ENCODE measurements around the gene IL1RN. TPM values are rescaled to one million over a fixed set of nuclear protein-coding genes. Genes with fewer than 3 reads are reported as not detected.

Gene IL1RN
- polyA plus RNA-seq, 1 of the 3 experiments (the other 2 are of a cell fraction): not detected

- Histone ChIP-seq H3K79me2 (ENCODE audit: insufficient read depth) (no peaks in the 10 kb centered on the region), H3K4me2 (no peak overlapping the region), H3K27ac (ENCODE audit: low read depth in 2 of 2, low read length in 1 of 2) (no peak overlapping the region), H4K20me1 (ENCODE audit: insufficient read depth) (no peaks in the 10 kb centered on the region), H3F3A (replicated peaks; ENCODE audit: insufficient read depth) (no peaks in the 10 kb centered on the region), H2AFZ (ENCODE audit: low read depth) (no peak overlapping the region), H3K4me3 (ENCODE audit: low read depth in 2 of 2, low read length in 1 of 2) (no peak overlapping the region), H3K27me3 (ENCODE audit: insufficient read depth) (peaks cover 9% of the 10 kb centered on the region), H3K36me3 (replicated peaks in 1 of 2; ENCODE audit: control insufficient read depth in 1 of 2, insufficient read depth in 2 of 2, low read length in 1 of 2) (no peaks in the 10 kb centered on the region), H3K9me2 (no peaks in the 10 kb centered on the region), H3K4me1 (ENCODE audit: control insufficient read depth in 1 of 2, insufficient read depth in 2 of 2, low read depth in 1 of 2, low read length in 1 of 2) (no peaks in the 10 kb centered on the region), H3K9ac (no peak overlapping the region), H3K9me3 (no peaks in the 10 kb centered on the region)
- ChIA-PET POLR2A (no interaction called here), CTCF (interaction anchor here (7.4 kb wide), 1 partner anchor 14 kb away, joined by 51 read pairs; no protein-coding TSS in a partner anchor)
- TF ChIP-seq USF2 (IDR thresholded peaks at IDR 0.05; ENCODE audit: borderline replicate concordance, low read depth, low read length): no peak
- no peak for TF ChIP-seq GATA2 (CRISPR knock-in tag; IDR thresholded peaks at IDR 0.05)
- TF ChIP-seq EP300 (IDR thresholded peaks at IDR 0.05; ENCODE audit: borderline replicate concordance in 1 of 2, low read depth in 1 of 2, low read length in 1 of 2): no peak
- no peak for TF ChIP-seq NFIC (IDR thresholded peaks at IDR 0.05; ENCODE audit: borderline replicate concordance)
- TF ChIP-seq SMC3 (IDR thresholded peaks at IDR 0.05; ENCODE audit: low read depth, low read length): no peak
- no peak for TF ChIP-seq MEF2A (IDR thresholded peaks at IDR 0.05; ENCODE audit: borderline replicate concordance, low read depth)
- 27% methylated on average over 3 of the region's 3 CpGs for WGBS (ENCODE audit: low lambda C conversion rate)
- no peak for DNase-seq
These were observed 3.7 kb upstream of the IL1RN start for GRCh38 chr2:113123726-113124125.

- POLR2A ChIA-PET: no interaction called here
- H3K4me2 ChIP-seq: peak overlapping the region; percentile 45; the same call in 1 of the 2 replicates
- H2AFZ ChIP-seq (ENCODE audit: low read depth): peak overlapping the region; percentile 72; the same call in 1 of the 2 replicates
- H3K36me3 ChIP-seq (replicated peaks in 1 of 2; ENCODE audit: control insufficient read depth in 1 of 2, insufficient read depth in 2 of 2, low read length in 1 of 2): no peaks in the 10 kb centered on the region
- WGBS (ENCODE audit: low lambda C conversion rate): 9% methylated on average over 12 of the region's 12 CpGs
- H3K4me3 ChIP-seq (ENCODE audit: low read depth in 2 of 2, low read length in 1 of 2): no peak overlapping the region; a peak in 1 of 4 replicates
- H3K9ac ChIP-seq: no peak overlapping the region
- TF ChIP-seq GATA2 (CRISPR knock-in tag; IDR thresholded peaks at IDR 0.05) (no peak), RFX5 (IDR thresholded peaks at IDR 0.05; ENCODE audit: low read length) (no peak), MXI1 (IDR thresholded peaks at IDR 0.05; ENCODE audit: low read depth, low read length) (no peak), TCF12 (IDR thresholded peaks at IDR 0.05) (no peak), RCOR1 (IDR thresholded peaks at IDR 0.05; ENCODE audit: low read length) (no peak), POLR2AphosphoS5 (IDR thresholded peaks at IDR 0.05; ENCODE audit: low read depth, low read length) (no peak), MEF2A (IDR thresholded peaks at IDR 0.05; ENCODE audit: borderline replicate concordance, low read depth) (no peak), YY1 (IDR thresholded peaks at IDR 0.05; ENCODE audit: low read depth) (no peak), FOSL2 (IDR thresholded peaks at IDR 0.05; ENCODE audit: borderline replicate concordance, low read depth) (no peak), ELF1 (IDR thresholded peaks at IDR 0.05) (no peak), RXRA (IDR thresholded peaks at IDR 0.05; ENCODE audit: borderline replicate concordance, low read depth) (no peak), USF2 (IDR thresholded peaks at IDR 0.05; ENCODE audit: borderline replicate concordance, low read depth, low read length) (no peak), CHD2 (IDR thresholded peaks at IDR 0.05; ENCODE audit: low read length, partially characterized antibody) (no peak), TEAD4 (IDR thresholded peaks at IDR 0.05; ENCODE audit: borderline replicate concordance, insufficient read depth) (no peak), GABPA (IDR thresholded peaks at IDR 0.05; ENCODE audit: low read depth) (no peak), EP300 (IDR thresholded peaks at IDR 0.05; ENCODE audit: borderline replicate concordance in 1 of 2, low read depth in 1 of 2, low read length in 1 of 2) (no peak)
- TF ChIP-seq, protein P1, sequence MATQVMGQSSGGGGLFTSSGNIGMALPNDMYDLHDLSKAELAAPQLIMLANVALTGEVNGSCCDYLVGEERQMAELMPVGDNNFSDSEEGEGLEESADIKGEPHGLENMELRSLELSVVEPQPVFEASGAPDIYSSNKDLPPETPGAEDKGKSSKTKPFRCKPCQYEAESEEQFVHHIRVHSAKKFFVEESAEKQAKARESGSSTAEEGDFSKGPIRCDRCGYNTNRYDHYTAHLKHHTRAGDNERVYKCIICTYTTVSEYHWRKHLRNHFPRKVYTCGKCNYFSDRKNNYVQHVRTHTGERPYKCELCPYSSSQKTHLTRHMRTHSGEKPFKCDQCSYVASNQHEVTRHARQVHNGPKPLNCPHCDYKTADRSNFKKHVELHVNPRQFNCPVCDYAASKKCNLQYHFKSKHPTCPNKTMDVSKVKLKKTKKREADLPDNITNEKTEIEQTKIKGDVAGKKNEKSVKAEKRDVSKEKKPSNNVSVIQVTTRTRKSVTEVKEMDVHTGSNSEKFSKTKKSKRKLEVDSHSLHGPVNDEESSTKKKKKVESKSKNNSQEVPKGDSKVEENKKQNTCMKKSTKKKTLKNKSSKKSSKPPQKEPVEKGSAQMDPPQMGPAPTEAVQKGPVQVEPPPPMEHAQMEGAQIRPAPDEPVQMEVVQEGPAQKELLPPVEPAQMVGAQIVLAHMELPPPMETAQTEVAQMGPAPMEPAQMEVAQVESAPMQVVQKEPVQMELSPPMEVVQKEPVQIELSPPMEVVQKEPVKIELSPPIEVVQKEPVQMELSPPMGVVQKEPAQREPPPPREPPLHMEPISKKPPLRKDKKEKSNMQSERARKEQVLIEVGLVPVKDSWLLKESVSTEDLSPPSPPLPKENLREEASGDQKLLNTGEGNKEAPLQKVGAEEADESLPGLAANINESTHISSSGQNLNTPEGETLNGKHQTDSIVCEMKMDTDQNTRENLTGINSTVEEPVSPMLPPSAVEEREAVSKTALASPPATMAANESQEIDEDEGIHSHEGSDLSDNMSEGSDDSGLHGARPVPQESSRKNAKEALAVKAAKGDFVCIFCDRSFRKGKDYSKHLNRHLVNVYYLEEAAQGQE (IDR thresholded peaks at IDR 0.05; ENCODE audit: low read depth, low read length): no peak
- H3K9me2 ChIP-seq: no peaks in the 10 kb centered on the region
- H3K9me3 ChIP-seq: no peaks in the 10 kb centered on the region
- no peak for DNase-seq
- H3F3A ChIP-seq (replicated peaks; ENCODE audit: insufficient read depth): no peaks in the 10 kb centered on the region
- H3K4me1 ChIP-seq (ENCODE audit: control insufficient read depth in 1 of 2, insufficient read depth in 2 of 2, low read depth in 1 of 2, low read length in 1 of 2): no peaks in the 10 kb centered on the region
- no peaks in the 10 kb centered on the region for H3K79me2 ChIP-seq (ENCODE audit: insufficient read depth)
- CTCF ChIA-PET: interaction anchor here (1.1 to 7.4 kb wide), 2 partner anchors 13 to 265 kb away, joined by 3 to 51 read pairs; no protein-coding TSS in a partner anchor
- no peaks in the 10 kb centered on the region for H4K20me1 ChIP-seq (ENCODE audit: insufficient read depth)
- peaks cover 15% of the 10 kb centered on the region for H3K27me3 ChIP-seq (ENCODE audit: insufficient read depth)
- no peak overlapping the region for H3K27ac ChIP-seq (ENCODE audit: low read depth in 2 of 2, low read length in 1 of 2)
These were observed 3.0 kb upstream of the IL1RN start for GRCh38 chr2:113124181-113124961.

Data from SK-N-SH (cell line).